Psoas muscle (tissue), 8 donors: ENCODE measurements around the gene EXD2. TPM values are rescaled to one million over a fixed set of nuclear protein-coding genes. Genes with fewer than 3 reads are reported as not detected.

Experiments used
- ATAC-seq, 4 donors: fragments of 200-7000 bp; cut with Tn5 transposase; one replicate each; pipeline ENCODE4 v1.9.1; 2020; ENCODE audit warnings: moderate library complexity in 3 of 4, mild to moderate bottlenecking in 2 of 4
- DNase-seq, 2 donors: peaks; one replicate each; pipeline ENCODE4 v3.0.0-alpha.2; 2020
- H3K27ac ChIP-seq: fragments of 200-600 bp; one replicate; pipeline ENCODE4 v1.8.0; 2022
- H3K27me3 ChIP-seq, 3 donors: fragments of 200-600 bp in 1 of 3; one replicate each; pipeline versions ENCODE4 v1.6.1 to v1.8.0; 2013 to 2022; ENCODE audit warnings: low read length in 2 of 3, mild to moderate bottlenecking in 2 of 3, moderate library complexity in 1 of 3; ENCODE audit not compliant: insufficient read depth in 3 of 3
- H3K36me3 ChIP-seq, 2 donors: fragments of 200-600 bp in 1 of 2; one replicate each; pipeline versions ENCODE4 v1.6.1 to v1.8.0; 2013 to 2022; ENCODE audit warnings: low read depth in 1 of 2, mild to moderate bottlenecking in 1 of 2, moderate library complexity in 1 of 2; ENCODE audit not compliant: insufficient read depth in 1 of 2
- H3K4me1 ChIP-seq: fragments of 200-600 bp; one replicate; pipeline ENCODE4 v1.8.0; 2022
- H3K4me3 ChIP-seq: fragments of 200-600 bp; one replicate; pipeline ENCODE4 v1.8.0; 2022; ENCODE audit warnings: mild to moderate bottlenecking
- H3K9me3 ChIP-seq: fragments of 200-600 bp; one replicate; pipeline ENCODE4 v1.8.0; 2022
- WGBS, 3 donors: extraction: QIAGEN DNeasy Blood & Tissue Kit; methylation state at CpG; one replicate each; pipeline versions ENCODE4 v1.1.6 to v1.1.7; 2013; 5-methylcytosine and 5-hydroxymethylcytosine counted together
- intact Hi-C, 2 donors: fragments of 100-400 bp; cut with DNase I; formaldehyde crosslinking; loops; one replicate each; pipeline versions ENCODE4 v1.11.0 to v1.14.2; 2022
- polyA plus RNA-seq, 3 donors: library from polyadenylated mRNA; stranded (reverse); fragments of 200-250 nt; gene quantifications; one replicate each; pipeline ENCODE4 v1.2.3, GENCODE V29; 2013
- total RNA-seq, 4 donors: library from RNA; stranded (reverse); fragmentation: NEBNext Ultra II Directional in 2 of 4; extraction: Animal tissue kit (Norgen Biotek cat#: 25700) in 2 of 4; gene quantifications; one replicate each; pipeline versions ENCODE4 v1.2.1 to v1.2.4, GENCODE V29; 2021 to 2023
- TF ChIP-seq, protein P1 (sequence below): fragments of 200-600 bp; IDR thresholded peaks from one replicate; pipeline ENCODE4 v1.8.0; 2022; ENCODE audit warnings: antibody characterized with exemption
- donor health status: healthy with polysubstance abuse.
- donor health status: DM: no; HTN: no; CAD: no; lungs with moderate emphysema.
- donor health status: Bipolar disorder and iron deficiency.
- donor health status: healthy.
- donor health status: DM: yes; HTN: yes; CAD: no.
- donor health status: DM: no; HTN: no; CAD: no.
- donor health status: DM: no; HTN: no; CAD: no.
- donor health status: DM: yes; HTN: yes; CAD: no.

Gene EXD2
- total and polyA plus RNA-seq, 7 donors, result 6.8 to 17.3 (median 12.6) TPM

DNA sequence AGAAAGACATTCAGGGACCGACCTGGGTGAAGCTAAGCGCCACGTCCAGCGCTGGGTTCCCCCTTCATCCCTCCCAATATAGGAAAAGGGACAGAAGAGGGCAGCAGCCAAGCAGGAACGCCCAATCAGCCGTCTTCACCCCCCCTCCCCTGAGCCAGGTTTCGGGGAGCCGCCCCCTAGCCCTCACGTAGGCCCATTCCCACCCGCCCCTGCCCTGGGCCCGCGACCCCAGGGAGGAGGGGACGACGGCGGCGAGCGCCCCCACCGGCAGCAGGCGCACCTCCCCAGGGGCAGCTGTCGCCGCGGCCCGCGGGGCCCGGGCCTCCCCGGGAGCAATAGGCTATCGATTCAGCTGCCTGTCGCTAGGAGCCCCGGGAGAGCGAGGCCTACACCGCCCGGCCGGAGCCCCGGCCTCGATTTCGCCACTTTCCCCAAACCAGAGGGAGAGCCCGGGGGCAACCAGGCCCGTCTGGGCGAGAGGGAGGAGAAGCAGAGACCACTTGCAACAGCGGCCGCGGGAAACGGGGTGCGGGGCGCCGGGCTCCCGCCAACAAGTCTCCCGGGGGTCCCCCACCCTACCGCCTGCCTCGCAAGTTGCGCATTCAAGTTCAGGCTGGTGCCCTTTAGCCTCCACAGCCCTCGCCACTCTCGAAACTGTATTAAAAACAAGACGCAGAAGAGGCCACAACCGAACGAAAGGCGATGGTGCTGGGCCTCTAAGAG lies 39.7 kb upstream of the EXD2 start:
- TF ChIP-seq, protein P1, sequence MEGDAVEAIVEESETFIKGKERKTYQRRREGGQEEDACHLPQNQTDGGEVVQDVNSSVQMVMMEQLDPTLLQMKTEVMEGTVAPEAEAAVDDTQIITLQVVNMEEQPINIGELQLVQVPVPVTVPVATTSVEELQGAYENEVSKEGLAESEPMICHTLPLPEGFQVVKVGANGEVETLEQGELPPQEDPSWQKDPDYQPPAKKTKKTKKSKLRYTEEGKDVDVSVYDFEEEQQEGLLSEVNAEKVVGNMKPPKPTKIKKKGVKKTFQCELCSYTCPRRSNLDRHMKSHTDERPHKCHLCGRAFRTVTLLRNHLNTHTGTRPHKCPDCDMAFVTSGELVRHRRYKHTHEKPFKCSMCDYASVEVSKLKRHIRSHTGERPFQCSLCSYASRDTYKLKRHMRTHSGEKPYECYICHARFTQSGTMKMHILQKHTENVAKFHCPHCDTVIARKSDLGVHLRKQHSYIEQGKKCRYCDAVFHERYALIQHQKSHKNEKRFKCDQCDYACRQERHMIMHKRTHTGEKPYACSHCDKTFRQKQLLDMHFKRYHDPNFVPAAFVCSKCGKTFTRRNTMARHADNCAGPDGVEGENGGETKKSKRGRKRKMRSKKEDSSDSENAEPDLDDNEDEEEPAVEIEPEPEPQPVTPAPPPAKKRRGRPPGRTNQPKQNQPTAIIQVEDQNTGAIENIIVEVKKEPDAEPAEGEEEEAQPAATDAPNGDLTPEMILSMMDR, result peak; percentile 56
- no peaks in the 10 kb centered on the region for H3K27me3 ChIP-seq
- H3K36me3 ChIP-seq, result peaks cover 0 to 15% of the 10 kb centered on the region in 2 donors
- ATAC-seq (peak; percentile 77 to 83 (median 80)), DNase-seq (peak; percentile 71 to 88)
- WGBS, 3 donors, result 0 to 2% (median 1%) methylated on average over 47 to 57 of the region's 57 CpGs
- H3K4me3 ChIP-seq, result peak overlapping the region; percentile 98
- no peaks in the 10 kb centered on the region for H3K9me3 ChIP-seq
- intact Hi-C loops, result loop anchor here (5.0 to 10.0 kb wide), 2 partner anchors 41 to 243 kb away; partner anchors contain the start of genes EXD2 (in 2 of the 2), ERH (in 1 of the 2) and SLC39A9 (in 1 of the 2)
- peaks cover 37% of the 10 kb centered on the region for H3K4me1 ChIP-seq
- H3K27ac ChIP-seq, result peak overlapping the region; percentile 97

- Histone ChIP-seq H3K4me3 (peak overlapping the region; percentile 98), H3K36me3 (peaks cover 0 to 15% of the 10 kb centered on the region in 2 donors), H3K27me3 (no peaks in the 10 kb centered on the region), H3K9me3 (no peaks in the 10 kb centered on the region), H3K27ac (peak overlapping the region; percentile 97), H3K4me1 (peaks cover 30% of the 10 kb centered on the region)
- intact Hi-C loops, result loop anchor here (5.0 to 10.0 kb wide), 2 partner anchors 40 to 242 kb away; partner anchors contain the start of genes EXD2 (in 2 of the 2), ERH (in 1 of the 2) and SLC39A9 (in 1 of the 2)
- TF ChIP-seq, protein P1, result no peak
- 0 to 1% (median 1%) methylated on average over 34 to 38 of the region's 38 CpGs for WGBS, 3 donors
- ATAC-seq (peak; percentile 42 to 72 (median 54)), DNase-seq (no peak)
Measured at GRCh38 chr14:69152181-69152901, 39.0 kb upstream of the EXD2 start.

- H3K9me3 ChIP-seq, result no peaks in the 10 kb centered on the region
- ATAC-seq (peak in 1 of 4 donors; percentile 92), DNase-seq (peak; percentile 94 to 96)
- peaks cover 25% of the 10 kb centered on the region for H3K4me1 ChIP-seq
- intact Hi-C loops, result loop anchor here (1.0 to 10.0 kb wide), 3 partner anchors 24 to 242 kb away; partner anchors contain the start of genes EXD2 (in 2 of the 2), ERH (in 1 of the 2) and SLC39A9 (in 1 of the 2)
- H3K36me3 ChIP-seq, result peaks cover 0 to 15% of the 10 kb centered on the region in 2 donors
- WGBS, 3 donors, result 0 to 2% (median 0%) methylated on average over 1 to 26 of the region's 26 CpGs
- peak within 1 kb of the TSS; percentile 97 for H3K27ac ChIP-seq
- peak within 1 kb of the TSS; percentile 98 for H3K4me3 ChIP-seq
- no peaks in the 10 kb centered on the region for H3K27me3 ChIP-seq
- TF ChIP-seq, protein P1, result no peak
Measured at GRCh38 chr14:69152902-69153151, 38.5 kb upstream of the EXD2 start, which contains the start of gene DCAF5. Gene DCAF5, minus strand, starts transcription at chr14:69153119. Its CDS starts 141 bp downstream, at chr14:69152978.

- H3K4me1 ChIP-seq, result peaks cover 23% of the 10 kb centered on the region
- H3K36me3 ChIP-seq, result peaks cover 0 to 10% of the 10 kb centered on the region in 2 donors
- TF ChIP-seq, protein P1, result no peak
- 0% methylated on average over 27 to 72 of the region's 72 CpGs for whole genome bisulfite sequencing, 3 donors
- H3K27ac ChIP-seq, result peak overlapping the region; percentile 97
- H3K4me3 ChIP-seq, result peak overlapping the region; percentile 98
- intact Hi-C loops, result loop anchor here (1.0 to 10.0 kb wide), 3 partner anchors 24 to 241 kb away; partner anchors contain the start of genes EXD2 (in 2 of the 2), ERH (in 1 of the 2) and SLC39A9 (in 1 of the 2)
- no peak for DNase-seq
- ATAC-seq, result peak; percentile 41 to 93 (median 89)
- no peaks in the 10 kb centered on the region for H3K27me3 ChIP-seq
- no peaks in the 10 kb centered on the region for H3K9me3 ChIP-seq
Measured at GRCh38 chr14:69153152-69153872, 38.0 kb upstream of the EXD2 start.
